SKM-1 treated with dmso at 0.1 percent for 144 hours (cell line): ENCODE results near the gene CFAP157.

ENCODE experiments used
- DNase-seq: peaks from one replicate; lab custom pipeline; 2025; ENCODE audit not compliant: unreplicated experiment; lab: John Stamatoyannopoulos, UW

Gene CFAP157

GRCh38 chr9:127714951-127715469 lies 8.2 kb downstream of the CFAP157 start:
- no peak for DNase-seq

- DNase-seq: peak; percentile 90
Observed at GRCh38 chr9:127715470-127716337, 8.9 kb downstream of the CFAP157 start, which contains the start of the genes PTRH1 and TTC16. Gene PTRH1 (minus strand): TSS chr9:127715663. CDS start chr9:127715639, 24 bp downstream. Gene TTC16 (plus strand): TSS chr9:127716079. CDS start chr9:127716146, 67 bp downstream.

GRCh38 chr9:127716412-127716811 lies 9.6 kb downstream of the CFAP157 start:
- no peak for DNase-seq

GRCh38 chr9:127717766-127718165 lies 11.0 kb downstream of the CFAP157 start:
- no peak for DNase-seq

- DNase-seq: peak; percentile 47
Observed at GRCh38 chr9:127720031-127720864, 13.5 kb downstream of the CFAP157 start.

GRCh38 chr9:127720865-127721227 lies 14.1 kb downstream of the CFAP157 start:
- DNase-seq: no peak

DNA sequence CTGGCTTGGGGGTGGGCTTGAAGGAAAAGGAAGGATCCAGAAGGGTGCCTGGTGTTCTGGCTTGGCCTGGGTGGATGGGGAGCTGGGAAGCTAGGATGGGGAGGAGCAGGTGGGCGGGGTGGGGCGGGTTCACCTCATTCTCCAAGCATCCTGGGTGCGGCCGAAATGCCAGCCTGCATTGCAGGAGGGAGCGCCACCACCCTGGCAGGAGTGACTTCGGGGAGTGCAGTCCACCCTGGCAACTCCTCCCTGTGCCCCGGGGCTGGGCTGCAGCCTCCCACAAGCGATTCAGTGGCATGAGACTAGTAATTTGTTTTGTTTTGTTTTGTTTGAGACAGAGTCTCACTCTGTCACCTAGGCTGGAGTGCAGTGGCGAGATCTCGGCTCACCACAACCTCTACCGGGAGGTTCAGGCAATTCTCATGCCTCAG lies 14.6 kb downstream of the CFAP157 start:
- no peak for DNase-seq

- no peak for DNase-seq
Observed at GRCh38 chr9:127722055-127722745, 15.4 kb downstream of the CFAP157 start.

DNA sequence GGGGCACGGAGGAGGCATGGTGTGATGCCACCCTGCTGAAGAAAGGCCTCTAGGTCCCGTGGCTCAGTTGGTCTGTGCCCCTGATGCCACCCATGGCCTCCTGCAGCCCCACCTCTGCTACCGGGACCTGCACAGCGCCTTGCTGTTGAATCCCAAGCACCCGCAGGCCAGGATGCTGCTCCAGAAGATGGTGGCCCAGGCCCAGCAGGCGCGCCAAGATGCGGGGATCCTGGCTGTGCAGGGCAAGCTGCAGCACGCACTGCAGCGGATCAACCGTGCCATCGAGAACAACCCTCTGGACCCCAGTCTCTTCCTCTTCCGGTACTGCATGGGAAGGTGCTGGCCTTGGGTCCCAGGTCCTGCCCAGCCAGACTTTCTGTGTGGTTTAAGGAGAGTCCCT lies 16.2 kb downstream of the CFAP157 start:
- no peak for DNase-seq

DNA sequence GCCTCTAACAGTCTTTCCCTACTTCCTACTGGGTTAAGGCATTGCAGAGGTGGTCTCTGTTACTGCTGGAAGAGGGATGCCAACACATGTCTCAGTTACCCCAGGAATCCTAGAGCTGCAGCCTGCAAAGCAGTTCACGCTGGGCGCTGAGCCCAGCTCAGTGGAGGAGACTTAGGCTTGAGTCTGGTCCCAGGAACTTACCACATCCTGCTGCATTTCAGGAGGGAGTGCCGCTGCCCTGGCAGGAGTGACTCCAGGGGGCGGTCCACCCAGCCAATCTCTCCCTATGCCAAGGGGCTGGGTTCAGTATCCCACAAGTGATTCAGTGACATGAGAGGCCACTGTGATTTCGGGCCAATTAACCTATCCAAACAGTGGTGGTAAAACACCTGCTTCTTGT lies 16.7 kb downstream of the CFAP157 start:
- no peak for DNase-seq

DNA sequence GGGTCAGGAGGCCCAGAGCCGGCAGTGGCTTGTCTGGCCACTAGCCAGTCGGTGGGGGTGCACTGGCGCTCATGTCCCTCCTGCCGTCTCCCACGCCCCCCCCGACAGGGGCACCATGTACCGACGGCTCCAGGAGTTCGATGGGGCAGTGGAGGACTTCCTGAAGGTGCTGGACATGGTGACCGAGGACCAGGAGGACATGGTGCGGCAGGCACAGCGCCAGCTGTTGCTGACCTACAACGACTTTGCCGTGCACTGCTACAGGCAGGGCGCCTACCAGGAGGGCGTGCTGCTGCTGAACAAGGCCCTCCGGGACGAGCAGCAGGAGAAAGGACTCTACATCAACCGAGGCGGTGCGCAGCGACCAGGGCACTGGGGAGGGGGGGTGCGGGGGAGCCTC lies 17.2 kb downstream of the CFAP157 start:
- DNase-seq: no peak

DNA sequence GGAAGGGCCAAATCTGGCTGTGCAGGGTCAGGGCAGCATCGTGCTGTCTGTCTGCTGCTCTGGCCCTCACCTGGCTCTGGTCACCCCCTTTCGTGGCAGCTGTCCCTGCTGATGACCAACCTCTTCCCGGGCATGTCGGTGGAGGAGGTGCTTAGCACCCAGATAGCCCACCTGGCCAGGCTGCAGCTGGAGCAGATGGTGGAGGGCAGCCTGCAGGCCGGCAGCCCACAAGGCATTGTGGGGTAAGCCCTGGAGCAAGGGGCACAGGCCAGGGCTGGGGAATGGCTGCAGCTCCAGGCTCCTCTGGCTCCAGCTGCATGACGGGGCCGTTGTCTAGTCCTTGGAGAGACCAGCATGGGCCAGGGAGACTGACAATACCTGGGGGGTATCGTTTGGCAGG lies 20.1 kb downstream of the CFAP157 start:
- DNase-seq: no peak

DNA sequence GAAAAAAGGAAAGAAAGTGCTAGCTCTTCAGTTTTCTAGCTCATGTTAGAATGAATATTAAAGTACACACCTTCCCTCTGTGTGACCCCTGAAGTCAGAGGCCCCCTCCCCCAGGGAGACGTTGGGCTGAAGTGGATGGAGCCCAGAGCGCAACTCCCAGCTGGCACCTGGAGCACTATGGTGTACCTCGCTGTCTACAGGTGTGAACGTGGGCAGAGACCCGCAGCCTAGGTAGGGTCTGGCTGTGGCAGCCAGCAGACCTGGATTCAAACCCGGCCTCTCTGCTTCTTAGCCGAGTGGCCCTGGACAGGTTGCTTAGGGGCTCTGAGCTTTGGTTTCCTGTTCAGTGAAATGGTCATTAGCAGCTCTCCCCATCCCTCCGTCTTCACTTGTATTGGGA lies 22.0 kb downstream of the CFAP157 start:
- no peak for DNase-seq

DNA sequence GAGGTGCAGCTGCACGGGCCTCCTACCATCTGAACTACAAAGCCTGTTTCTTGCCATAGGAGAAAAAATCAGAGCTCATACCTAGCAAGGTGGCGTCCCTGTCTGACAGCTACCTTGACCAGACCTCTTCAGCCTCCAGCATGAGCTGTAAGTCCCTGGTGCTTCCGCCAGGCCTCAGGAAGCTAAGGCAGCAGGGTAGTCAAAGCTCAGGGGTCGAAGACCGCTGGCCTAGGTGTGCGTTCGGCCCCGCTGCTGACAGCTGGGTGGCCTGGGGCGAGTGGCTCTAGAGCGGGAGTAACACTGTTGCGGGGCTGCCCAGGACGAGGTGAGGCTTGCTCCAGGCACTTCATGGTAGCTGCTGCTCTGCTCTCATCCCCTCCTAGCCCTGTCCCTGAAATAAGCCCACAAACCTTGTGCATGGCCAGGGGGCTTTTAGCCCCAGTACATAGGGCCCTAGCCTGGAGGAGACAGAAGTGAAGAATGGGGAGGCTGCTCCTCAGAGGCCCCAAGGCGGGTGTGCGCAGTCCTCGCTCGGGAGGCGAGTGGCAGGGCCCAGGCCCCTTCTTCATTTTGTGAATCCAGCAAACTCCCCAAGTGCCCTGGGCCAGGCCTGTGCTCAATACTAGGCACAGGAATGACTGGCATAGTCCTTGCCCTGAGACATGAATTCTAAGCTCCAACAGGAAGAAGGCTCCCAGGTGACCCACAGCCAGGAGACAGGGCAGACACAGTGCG lies 22.9 kb downstream of the CFAP157 start:
- DNase-seq: no peak

DNA sequence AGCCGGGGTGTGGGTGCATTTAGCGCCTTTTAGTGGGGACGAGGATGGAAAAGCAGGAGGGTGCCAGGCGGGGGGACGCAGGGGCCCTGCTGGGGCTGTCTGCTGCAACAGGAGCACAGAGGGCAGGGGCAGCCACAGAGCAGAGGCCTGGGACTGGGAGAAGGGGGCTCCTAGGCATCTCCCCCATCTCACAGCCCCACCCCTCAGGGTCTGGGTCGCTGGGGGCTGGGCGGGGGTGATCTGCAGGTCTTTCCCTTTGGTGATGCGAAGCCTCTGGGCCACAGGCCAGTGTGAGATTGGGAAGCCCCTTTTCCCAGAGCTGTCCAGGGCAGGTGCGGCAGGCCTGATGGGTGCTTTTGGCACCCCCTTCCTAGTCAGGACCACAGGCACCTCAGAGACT lies 23.5 kb downstream of the CFAP157 start:
- no peak for DNase-seq

- no peak for DNase-seq
Observed at GRCh38 chr9:127730799-127731410, 24.1 kb downstream of the CFAP157 start.

DNA sequence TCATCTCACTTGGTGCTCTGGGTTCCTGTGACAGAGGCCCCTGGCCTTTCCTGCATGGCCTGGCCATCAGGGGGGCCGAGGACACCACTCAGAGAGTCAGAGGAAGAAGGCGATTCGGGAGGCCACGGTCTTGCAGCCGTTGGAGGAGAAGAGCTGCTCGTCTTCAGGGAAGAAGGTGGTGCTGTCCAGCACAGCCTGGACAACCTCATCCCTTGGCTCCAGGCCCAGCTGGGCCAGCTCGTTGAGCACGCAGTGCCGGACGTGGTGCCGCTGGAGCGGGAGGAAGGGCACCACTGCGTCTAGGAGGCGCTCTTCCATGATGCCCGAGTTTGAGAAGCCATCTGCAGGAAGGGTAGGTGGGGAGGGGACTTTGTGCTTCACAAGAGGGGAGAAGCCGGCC lies 25.1 kb downstream of the CFAP157 start:
- DNase-seq: no peak

DNA sequence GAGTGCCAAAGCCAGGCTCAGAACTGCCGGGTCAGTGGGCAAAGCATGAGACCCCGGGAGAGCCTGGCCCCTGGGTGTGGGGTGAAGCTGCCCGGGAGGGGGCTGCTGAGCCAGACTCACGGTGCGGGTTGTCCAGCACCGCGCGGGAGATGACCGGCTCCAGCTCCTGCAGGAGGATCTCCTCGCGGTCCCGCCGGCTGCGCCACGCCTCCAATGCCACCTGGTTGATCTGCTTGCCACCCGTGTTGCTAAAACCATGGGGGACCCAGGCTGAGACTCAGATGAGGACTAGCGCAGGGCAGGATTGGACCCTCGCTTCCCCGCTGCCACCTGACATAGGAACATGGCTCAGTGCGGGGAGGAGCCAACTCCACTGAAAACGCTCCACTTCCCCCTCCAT lies 25.7 kb downstream of the CFAP157 start:
- no peak for DNase-seq

- DNase-seq: no peak
Observed at GRCh38 chr9:127733614-127734013, 26.8 kb downstream of the CFAP157 start.

GRCh38 chr9:127734247-127734746 lies 27.5 kb downstream of the CFAP157 start:
- no peak for DNase-seq
